K562 (cell line): ENCODE results near the gene NECAB2. TPM values are rescaled to one million over a fixed set of nuclear protein-coding genes. Genes with fewer than 3 reads are reported as not detected.

Source experiments
- ATAC-seq: fragments of 200-7000 bp; cut with Tn5 transposase; 3 replicates; pipeline ENCODE4 v1.9.1; 2020; ENCODE audit warnings: moderate library complexity
- BruUV-seq: library from RNA; stranded (reverse); fragments of 400-500 nt; replicated peaks from 2 replicates; lab custom pipeline; 2021; lab: Mats Ljungman, UMichigan
- CTCF ChIA-PET: fragments of 300-600 bp; formaldehyde crosslinking; extraction: SDS; loops from one replicate; lab custom pipeline; 2021; ENCODE audit warnings: low intra/inter-chr PET ratio; lab: Yijun Ruan, JAX
- POLR2A ChIA-PET: fragments of 300-600, 350-650 bp; sonication (Branson Sonifier 250); formaldehyde crosslinking; extraction: SDS; loops from one replicate; lab custom pipeline; 2021; ENCODE audit warnings: antibody characterized with exemption, inconsistent platforms; lab: Yijun Ruan, JAX
- DNase-seq, 4 experiments: peaks; one replicate each; pipeline versions ENCODE4 v3.0.0 to v3.0.0-alpha.2; 2011 to 2018; ENCODE audit warnings: low spot score in 3 of 4, mixed read lengths in 3 of 4; ENCODE audit errors: extremely low read depth in 1 of 4
- FAIRE-seq: peaks from 2 replicates; lab custom pipeline; 2011; peaks lifted over from hg19 to GRCh38; lab: Jason Lieb, UNC
- H2AFZ ChIP-seq: 2 replicates; pipeline ENCODE4 v1.6.0; 2011; ENCODE audit warnings: low read depth, low read length, control low read depth, inconsistent platforms
- H3K27ac ChIP-seq: fragments of 200-600 bp; 3 replicates; pipeline ENCODE4 v1.8.0; 2011; ENCODE audit warnings: low read depth, mild to moderate bottlenecking, control low read depth, inconsistent platforms, low read length, moderate library complexity, mixed read lengths; ENCODE audit errors: extremely low read depth
- H3K27me3 ChIP-seq, 2 experiments: fragments of 300-600 bp in 1 of 2; 2 replicates in 1 of 2; 3 replicates in 1 of 2; pipeline versions ENCODE4 v1.6.0 to v1.8.0; 2011; ENCODE audit warnings: inconsistent platforms in 2 of 2, low read length in 2 of 2, mild to moderate bottlenecking in 1 of 2, mixed read lengths in 1 of 2, moderate library complexity in 1 of 2; ENCODE audit not compliant: control insufficient read depth in 2 of 2, insufficient read depth in 2 of 2
- H3K36me3 ChIP-seq: fragments of 300-600 bp; 3 replicates; pipeline ENCODE4 v1.8.0; 2011; ENCODE audit warnings: mild to moderate bottlenecking, low read length, inconsistent platforms; ENCODE audit not compliant: control insufficient read depth, insufficient read depth
- H3K4me1 ChIP-seq, 2 experiments: fragments of 200-600 bp in 1 of 2; replicated peaks in 1 of 2; 2 replicates in 1 of 2; 3 replicates in 1 of 2; pipeline versions ENCODE4 v1.5.1 to v1.8.0; 2011; ENCODE audit warnings: inconsistent platforms in 2 of 2, low read length in 2 of 2, mild to moderate bottlenecking in 1 of 2, mixed read lengths in 1 of 2, moderate library complexity in 1 of 2; ENCODE audit not compliant: control insufficient read depth in 2 of 2, insufficient read depth in 2 of 2
- H3K4me2 ChIP-seq: 2 replicates; pipeline ENCODE4 v1.6.1; 2011; ENCODE audit warnings: low read length, control low read depth, inconsistent platforms, mixed read lengths; ENCODE audit not compliant: insufficient read depth
- H3K4me3 ChIP-seq: fragments of 200-600 bp; sonication (generic), shearing (Covaris generic); 2 replicates; pipeline ENCODE4 v1.5.1; 2016; ENCODE audit warnings: control low read depth, inconsistent platforms
- H3K79me2 ChIP-seq: fragments of 200-600 bp; 3 replicates; pipeline ENCODE4 v1.8.0; 2011; ENCODE audit warnings: low read length, inconsistent platforms; ENCODE audit not compliant: control insufficient read depth, insufficient read depth
- H3K9ac ChIP-seq, 2 experiments: 2 replicates each; pipeline versions ENCODE4 v1.6.0 to v1.6.1; 2011; ENCODE audit warnings: low read depth in 2 of 2, low read length in 2 of 2, control low read depth in 1 of 2, inconsistent platforms in 1 of 2, mild to moderate bottlenecking in 1 of 2, mixed read lengths in 1 of 2; ENCODE audit not compliant: insufficient read depth in 1 of 2
- H3K9me1 ChIP-seq: one replicate; pipeline ENCODE4 v1.6.0; 2011; ENCODE audit warnings: inconsistent platforms, mild to moderate bottlenecking, low read length, moderate library complexity; ENCODE audit not compliant: control insufficient read depth, insufficient read depth
- H3K9me3 ChIP-seq: replicated peaks from 2 replicates; pipeline ENCODE4 v1.5.1; 2011; ENCODE audit warnings: low read depth, low read length, inconsistent platforms; ENCODE audit not compliant: control insufficient read depth, insufficient read depth
- H4K20me1 ChIP-seq: replicated peaks from 2 replicates; pipeline ENCODE4 v1.6.1; 2011; ENCODE audit warnings: low read length, inconsistent platforms, mixed read lengths; ENCODE audit not compliant: control insufficient read depth, insufficient read depth
- CBX2 ChIP-seq: fragments of 200-600 bp; sonication (generic); IDR thresholded peaks from one replicate; pipeline ENCODE4 v1.6.1; 2012; ENCODE audit warnings: mild to moderate bottlenecking, low read length, inconsistent platforms; ENCODE audit not compliant: insufficient read depth, poor library complexity, severe bottlenecking
- COPS2 ChIP-seq: fragments of 450-650 bp; conservative IDR thresholded peaks from 2 replicates; pipeline ENCODE4 v1.6.1; 2016; ENCODE audit warnings: mild to moderate bottlenecking, moderate library complexity
- ELF2 ChIP-seq: fragments of 250-450 bp; sonication (Bioruptor Pico); IDR thresholded peaks from 2 replicates; pipeline ENCODE4 v1.5.0; 2021; ENCODE audit warnings: mild to moderate bottlenecking
- NFIC ChIP-seq: fragments of 450-650 bp; IDR thresholded peaks from 2 replicates; pipeline ENCODE4 v1.6.1; 2017; ENCODE audit warnings: mild to moderate bottlenecking, inconsistent platforms
- NRF1 ChIP-seq, 2 experiments: fragments of 450-650 bp; IDR thresholded peaks in 1 of 2; conservative IDR thresholded peaks in 1 of 2; 2 replicates each; pipeline ENCODE4 v1.6.1; 2014; ENCODE audit warnings: mild to moderate bottlenecking in 2 of 2
- TFAM ChIP-seq: fragments of 250-450 bp; sonication (Bioruptor Pico); conservative IDR thresholded peaks from 2 replicates; pipeline ENCODE4 v1.5.0; 2021; ENCODE audit warnings: mild to moderate bottlenecking, moderate library complexity
- ZBTB11 ChIP-seq, 3 experiments: fragments of 200-800 bp in 1 of 3; fragments of 250-450 bp in 1 of 3; fragments of 450-650 bp in 1 of 3; sonication (Bioruptor Pico) in 1 of 3; sonication (Bioruptor generic) in 1 of 3; formaldehyde crosslinking in 1 of 3; IDR thresholded peaks; 2 replicates each; pipeline versions ENCODE4 v1.6.1 to v1.8.0; 2016 to 2022; ENCODE audit warnings: mild to moderate bottlenecking in 2 of 3, missing genetic modification characterization in 2 of 3, missing compliant biosample characterization in 1 of 3, moderate library complexity in 1 of 3
- ZBTB2 ChIP-seq: fragments of 450-650 bp; IDR thresholded peaks from 2 replicates; pipeline ENCODE4 v1.6.1; 2016; ENCODE audit warnings: antibody characterized with exemption
- ZC3H11A ChIP-seq: IDR thresholded peaks from 2 replicates; pipeline ENCODE4 v1.6.1; 2012; ENCODE audit warnings: low read depth, low read length, improper control_type of control experiment
- ZNF212 ChIP-seq: fragments of 450-650 bp; formaldehyde crosslinking; IDR thresholded peaks from 2 replicates; pipeline ENCODE4 v1.4.0; 2020; ENCODE audit warnings: mild to moderate bottlenecking
- WGBS: fragments of 100-300 bp; shearing (Covaris generic); methylation state at CpG from one replicate; pipeline ENCODE4 v1.1.6; 2016; ENCODE audit warnings: low coverage, mixed read lengths; ENCODE audit not compliant: insufficient coverage; ENCODE audit errors: missing lambda C conversion rate; 5-methylcytosine and 5-hydroxymethylcytosine counted together
- in situ Hi-C: fragments of 300-500 bp; cut with MboI; formaldehyde crosslinking; loops from 4 replicates; pipeline ENCODE4 v1.15.0; 2018; ENCODE audit warnings: inconsistent platforms, mixed read lengths
- intact Hi-C: fragments of 100-400 bp; cut with micrococcal nuclease; formaldehyde crosslinking; loops from 2 replicates; pipeline ENCODE4 v1.14.2; 2022
- polyA plus RNA-seq, 8 experiments: library from polyadenylated mRNA; depleted of rRNA in 4 of 8; stranded (reverse) in 5 of 8; unstranded in 3 of 8; fragments of >200 nt; fragmentation: Nextera tagmentation in 2 of 8; fragmentation: Illumina TruSeq in 1 of 8; extraction: Ambion mirVana in 2 of 8; extraction: Trizol in 1 of 8; gene quantifications; 2 replicates each; pipeline versions ENCODE4 v1.2.1 to v1.2.3, GENCODE V29; 2011 to 2014; ENCODE audit warnings: inconsistent platforms in 1 of 8, missing spikeins in 1 of 8
- total RNA-seq, 7 experiments: library from RNA; depleted of rRNA in 6 of 7; stranded (reverse); fragments of >200 nt in 6 of 7; fragmentation: Illumina TruSeq in 2 of 7; extraction: Trizol in 2 of 7; gene quantifications; 2 replicates each; pipeline versions ENCODE4 v1.2.1 to v1.2.3, GENCODE V29; 2011 to 2021; ENCODE audit warnings: low replicate concordance in 1 of 7
- TF ChIP-seq, protein P1 (sequence below): fragments of 450-650 bp; IDR thresholded peaks from 2 replicates; pipeline ENCODE4 v1.6.1; 2017; ENCODE audit warnings: antibody characterized with exemption, mild to moderate bottlenecking
- TF ChIP-seq, protein P2 (sequence below): sonication (generic); formaldehyde crosslinking; IDR thresholded peaks from 2 replicates; pipeline ENCODE4 v1.9.0; 2022; ENCODE audit warnings: mild to moderate bottlenecking, missing genetic modification reagents

Gene NECAB2
- total and polyA plus RNA-seq, 9 of the 15 experiments (the other 6 are each of a cell fraction or from before 2014, with no cell fraction given) = 0.03 to 0.28 TPM; not detected in 7

- H3K79me2 ChIP-seq = no peaks in the 10 kb centered on the region
- intact Hi-C loops (no loop called here), in situ Hi-C loops (no loop called here)
- DNase-seq = no peak
- H3K4me1 ChIP-seq = peaks cover 0 to 42% of the 10 kb centered on the region in 2 experiments; a peak in 1 of 5 replicates
- no peaks in the 10 kb centered on the region for H3K9me1 ChIP-seq
- 8% methylated on average over 25 of the region's 25 CpGs for WGBS
- FAIRE-seq = no peak
- H3K4me2 ChIP-seq = no peak overlapping the region
- H4K20me1 ChIP-seq = peaks cover 25% of the 10 kb centered on the region
- peaks cover 72 to 97% of the 10 kb centered on the region in 2 experiments for H3K27me3 ChIP-seq
- ChIA-PET CTCF (no interaction called here), POLR2A (interaction anchor here (1.2 to 1.4 kb wide), 2 partner anchors 10 to 14 kb away, joined by 3 to 4 read pairs; no protein-coding TSS in a partner anchor)
- no peak overlapping the region for H3K27ac ChIP-seq
- H3K4me3 ChIP-seq = no peak overlapping the region
- no peaks in the 10 kb centered on the region for H3K9me3 ChIP-seq
- no peaks in the 10 kb centered on the region for H3K36me3 ChIP-seq
- no peak overlapping the region for H3K9ac ChIP-seq
- no peak overlapping the region for H2AFZ ChIP-seq
- BruUV-seq = no TSS peak
- peak; percentile 11; the same call in 1 of the 3 replicates for ATAC-seq
- TF ChIP-seq ZBTB2 = no peak
- TF ChIP-seq, protein P1, sequence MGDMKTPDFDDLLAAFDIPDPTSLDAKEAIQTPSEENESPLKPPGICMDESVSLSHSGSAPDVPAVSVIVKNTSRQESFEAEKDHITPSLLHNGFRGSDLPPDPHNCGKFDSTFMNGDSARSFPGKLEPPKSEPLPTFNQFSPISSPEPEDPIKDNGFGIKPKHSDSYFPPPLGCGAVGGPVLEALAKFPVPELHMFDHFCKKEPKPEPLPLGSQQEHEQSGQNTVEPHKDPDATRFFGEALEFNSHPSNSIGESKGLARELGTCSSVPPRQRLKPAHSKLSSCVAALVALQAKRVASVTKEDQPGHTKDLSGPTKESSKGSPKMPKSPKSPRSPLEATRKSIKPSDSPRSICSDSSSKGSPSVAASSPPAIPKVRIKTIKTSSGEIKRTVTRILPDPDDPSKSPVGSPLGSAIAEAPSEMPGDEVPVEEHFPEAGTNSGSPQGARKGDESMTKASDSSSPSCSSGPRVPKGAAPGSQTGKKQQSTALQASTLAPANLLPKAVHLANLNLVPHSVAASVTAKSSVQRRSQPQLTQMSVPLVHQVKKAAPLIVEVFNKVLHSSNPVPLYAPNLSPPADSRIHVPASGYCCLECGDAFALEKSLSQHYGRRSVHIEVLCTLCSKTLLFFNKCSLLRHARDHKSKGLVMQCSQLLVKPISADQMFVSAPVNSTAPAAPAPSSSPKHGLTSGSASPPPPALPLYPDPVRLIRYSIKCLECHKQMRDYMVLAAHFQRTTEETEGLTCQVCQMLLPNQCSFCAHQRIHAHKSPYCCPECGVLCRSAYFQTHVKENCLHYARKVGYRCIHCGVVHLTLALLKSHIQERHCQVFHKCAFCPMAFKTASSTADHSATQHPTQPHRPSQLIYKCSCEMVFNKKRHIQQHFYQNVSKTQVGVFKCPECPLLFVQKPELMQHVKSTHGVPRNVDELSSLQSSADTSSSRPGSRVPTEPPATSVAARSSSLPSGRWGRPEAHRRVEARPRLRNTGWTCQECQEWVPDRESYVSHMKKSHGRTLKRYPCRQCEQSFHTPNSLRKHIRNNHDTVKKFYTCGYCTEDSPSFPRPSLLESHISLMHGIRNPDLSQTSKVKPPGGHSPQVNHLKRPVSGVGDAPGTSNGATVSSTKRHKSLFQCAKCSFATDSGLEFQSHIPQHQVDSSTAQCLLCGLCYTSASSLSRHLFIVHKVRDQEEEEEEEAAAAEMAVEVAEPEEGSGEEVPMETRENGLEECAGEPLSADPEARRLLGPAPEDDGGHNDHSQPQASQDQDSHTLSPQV = no peak
- no peak for TF ChIP-seq ZBTB11 (CRISPR knock-in tag; IDR thresholded peaks at IDR 0.05)
- no peak for TF ChIP-seq CBX2
- TF ChIP-seq NFIC = no peak
- TF ChIP-seq ZNF212 (CRISPR knock-in tag) = no peak
- no peak for TF ChIP-seq ZC3H11A
- no peak for TF ChIP-seq ELF2 (CRISPR knock-in tag)
- no peak for TF ChIP-seq TFAM (CRISPR knock-in tag)
- TF ChIP-seq, protein P2, sequence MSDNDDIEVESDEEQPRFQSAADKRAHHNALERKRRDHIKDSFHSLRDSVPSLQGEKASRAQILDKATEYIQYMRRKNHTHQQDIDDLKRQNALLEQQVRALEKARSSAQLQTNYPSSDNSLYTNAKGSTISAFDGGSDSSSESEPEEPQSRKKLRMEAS (CRISPR knock-in tag) = no peak
- peak; percentile 31 to 49; a peak in 3 of 4 replicates for TF ChIP-seq NRF1 (conservative IDR thresholded peaks at IDR 0.05 in 1 of 2, IDR thresholded peaks at IDR 0.05 in 1 of 2)
- TF ChIP-seq COPS2 = no peak
Observed at GRCh38 chr16:83932955-83933673, 34.9 kb upstream of the NECAB2 start.
